D721Med (cell line): Measurements from ENCODE around the gene DVL1.
"Not testable (repeated sequence)": the region's sequence is repeated elsewhere in the genome, so short reads cannot be mapped to it uniquely, and the experiment has no call there.

Experiments used
- DNase-seq: peaks from one replicate; pipeline ENCODE4 v3.0.0; 2011; ENCODE audit warnings: low spot score; ENCODE audit not compliant: insufficient read length
- FAIRE-seq: peaks from 2 replicates; lab custom pipeline; 2011; peaks lifted over from hg19 to GRCh38; lab: Jason Lieb, UNC
- CTCF ChIP-seq: IDR thresholded peaks from 2 replicates; pipeline ENCODE4 v1.5.1; 2012; ENCODE audit warnings: mild to moderate bottlenecking, control low read depth; ENCODE audit not compliant: insufficient read depth; ENCODE audit errors: missing control alignments

Gene DVL1

GRCh38 chr1:1373815-1374588, 24.8 kb upstream of the DVL1 start:
- DNase-seq = no peak
- TF ChIP-seq CTCF = no peak
- no peak for FAIRE-seq

GRCh38 chr1:1373051-1373814, 24.0 kb upstream of the DVL1 start:
- DNase-seq = no peak
- no peak for TF ChIP-seq CTCF
- no peak for FAIRE-seq

GRCh38 chr1:1371746-1372711, 22.8 kb upstream of the DVL1 start:
- peak; percentile 63 for TF ChIP-seq CTCF
- DNase-seq (no peak), FAIRE-seq (no peak)

- no peak for DNase-seq
- TF ChIP-seq CTCF = no peak
- FAIRE-seq = no peak
Observed at GRCh38 chr1:1371364-1371745, 22.1 kb upstream of the DVL1 start.

GRCh38 chr1:1370771-1371300, 21.6 kb upstream of the DVL1 start:
- FAIRE-seq = no peak
- no peak for TF ChIP-seq CTCF
- DNase-seq = no peak

- DNase-seq, FAIRE-seq: not testable (repeated sequence)
Observed at GRCh38 chr1:1370094-1370493, 20.9 kb upstream of the DVL1 start.

GRCh38 chr1:1367315-1367714, 18.1 kb upstream of the DVL1 start:
- DNase-seq (no peak), FAIRE-seq (no peak)
- no peak for TF ChIP-seq CTCF
